Stimulated activated CD8-positive, alpha-beta memory T cell treated with anti-CD3 and anti-CD28 coated beads, Interleukin-4, amount 100 ng/mL, for 4 hours (primary cell): ENCODE data around the gene PEX10.

Experiments used
- DNase-seq, 2 donors: peaks; one replicate each; pipeline ENCODE4 v3.0.0-alpha.2; 2020; ENCODE audit warnings: low read depth in 2 of 2, low spot score in 1 of 2

The PEX10 gene

GRCh38 chr1:2426540-2426939 lies 14.2 kb upstream of the PEX10 start:
- DNase-seq: no peak

GRCh38 chr1:2425892-2426291 lies 13.5 kb upstream of the PEX10 start:
- DNase-seq: no peak

GRCh38 chr1:2422523-2422922 lies 10.2 kb upstream of the PEX10 start:
- DNase-seq: no peak

- no peak for DNase-seq
Measured at GRCh38 chr1:2419416-2419815, 7.1 kb upstream of the PEX10 start.

- DNase-seq: no peak
Measured at GRCh38 chr1:2418791-2419320, 6.5 kb upstream of the PEX10 start.

GRCh38 chr1:2417833-2418225 lies 5.5 kb upstream of the PEX10 start:
- DNase-seq: no peak

- DNase-seq: no peak
Measured at GRCh38 chr1:2417083-2417832, 4.9 kb upstream of the PEX10 start.

GRCh38 chr1:2416403-2416802 lies 4.0 kb upstream of the PEX10 start:
- DNase-seq: no peak

- DNase-seq: no peak
Measured at GRCh38 chr1:2415801-2416208, 3.4 kb upstream of the PEX10 start.

- DNase-seq: no peak
Measured at GRCh38 chr1:2415337-2415736, 3.0 kb upstream of the PEX10 start.

GRCh38 chr1:2414297-2414958 lies 2.1 kb upstream of the PEX10 start:
- peak; percentile 62 to 66 for DNase-seq

- no peak for DNase-seq
Measured at GRCh38 chr1:2413495-2414296, 1.3 kb upstream of the PEX10 start.

- no peak for DNase-seq
Measured at GRCh38 chr1:2412773-2413494, 570 bp upstream of the PEX10 start.

- no peak for DNase-seq
Measured at GRCh38 chr1:2411801-2412394, 466 bp downstream of the PEX10 start.

GRCh38 chr1:2409745-2410144 lies 2.6 kb downstream of the PEX10 start:
- no peak for DNase-seq

- no peak for DNase-seq
Measured at GRCh38 chr1:2408859-2409276, 3.5 kb downstream of the PEX10 start.

GRCh38 chr1:2408456-2408855 lies 3.9 kb downstream of the PEX10 start:
- no peak for DNase-seq

GRCh38 chr1:2407991-2408275 lies 4.4 kb downstream of the PEX10 start:
- DNase-seq: no peak

- DNase-seq: no peak
Measured at GRCh38 chr1:2407166-2407990, 5.0 kb downstream of the PEX10 start.

GRCh38 chr1:2406451-2407041 lies 5.8 kb downstream of the PEX10 start:
- no peak for DNase-seq
